GM12801 (cell line): ENCODE results near the gene PRAC2.

Source experiments
- TF ChIP-seq, protein P1 (sequence below): IDR thresholded peaks from one replicate; pipeline ENCODE4 v1.5.1; 2011; ENCODE audit warnings: control low read depth; ENCODE audit not compliant: insufficient read length; ENCODE audit errors: extremely low read depth

Gene PRAC2

DNA sequence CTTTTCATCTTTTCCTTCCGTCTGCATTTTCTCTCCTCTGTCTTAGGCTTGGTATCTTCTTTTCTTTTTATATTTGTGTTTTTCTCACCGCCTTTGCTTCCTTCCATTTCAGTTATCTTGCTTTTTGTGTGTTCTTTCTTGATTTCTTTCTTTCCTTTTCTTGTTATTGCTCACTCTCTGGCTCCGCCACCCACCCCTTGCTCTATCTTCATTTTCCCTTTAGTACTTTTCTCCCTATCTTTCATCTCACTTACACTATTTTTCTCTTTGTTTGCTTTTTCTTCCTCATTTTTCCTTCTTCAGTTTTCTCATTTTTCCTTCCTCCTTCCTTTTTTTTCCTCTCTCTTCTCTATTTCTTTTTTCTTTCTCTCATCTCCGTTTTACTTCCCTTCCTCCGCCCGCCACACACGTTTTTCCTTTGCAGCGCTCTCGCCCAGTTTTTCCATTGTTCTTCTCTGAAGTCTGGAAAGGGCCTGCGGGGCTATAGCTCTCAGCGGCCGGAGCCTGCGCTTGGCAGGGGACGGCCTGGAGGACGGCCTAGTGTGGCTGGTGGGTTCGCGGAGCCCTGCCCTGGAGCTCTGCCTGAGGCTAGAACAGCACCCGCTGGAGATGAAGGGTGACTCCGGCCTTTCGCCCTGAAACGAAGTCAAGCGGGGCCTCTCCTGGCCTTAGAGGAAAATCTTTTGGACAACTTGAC is 10.8 kb downstream of the PRAC2 start:
- TF ChIP-seq, protein P1, sequence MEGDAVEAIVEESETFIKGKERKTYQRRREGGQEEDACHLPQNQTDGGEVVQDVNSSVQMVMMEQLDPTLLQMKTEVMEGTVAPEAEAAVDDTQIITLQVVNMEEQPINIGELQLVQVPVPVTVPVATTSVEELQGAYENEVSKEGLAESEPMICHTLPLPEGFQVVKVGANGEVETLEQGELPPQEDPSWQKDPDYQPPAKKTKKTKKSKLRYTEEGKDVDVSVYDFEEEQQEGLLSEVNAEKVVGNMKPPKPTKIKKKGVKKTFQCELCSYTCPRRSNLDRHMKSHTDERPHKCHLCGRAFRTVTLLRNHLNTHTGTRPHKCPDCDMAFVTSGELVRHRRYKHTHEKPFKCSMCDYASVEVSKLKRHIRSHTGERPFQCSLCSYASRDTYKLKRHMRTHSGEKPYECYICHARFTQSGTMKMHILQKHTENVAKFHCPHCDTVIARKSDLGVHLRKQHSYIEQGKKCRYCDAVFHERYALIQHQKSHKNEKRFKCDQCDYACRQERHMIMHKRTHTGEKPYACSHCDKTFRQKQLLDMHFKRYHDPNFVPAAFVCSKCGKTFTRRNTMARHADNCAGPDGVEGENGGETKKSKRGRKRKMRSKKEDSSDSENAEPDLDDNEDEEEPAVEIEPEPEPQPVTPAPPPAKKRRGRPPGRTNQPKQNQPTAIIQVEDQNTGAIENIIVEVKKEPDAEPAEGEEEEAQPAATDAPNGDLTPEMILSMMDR, result no peak

DNA sequence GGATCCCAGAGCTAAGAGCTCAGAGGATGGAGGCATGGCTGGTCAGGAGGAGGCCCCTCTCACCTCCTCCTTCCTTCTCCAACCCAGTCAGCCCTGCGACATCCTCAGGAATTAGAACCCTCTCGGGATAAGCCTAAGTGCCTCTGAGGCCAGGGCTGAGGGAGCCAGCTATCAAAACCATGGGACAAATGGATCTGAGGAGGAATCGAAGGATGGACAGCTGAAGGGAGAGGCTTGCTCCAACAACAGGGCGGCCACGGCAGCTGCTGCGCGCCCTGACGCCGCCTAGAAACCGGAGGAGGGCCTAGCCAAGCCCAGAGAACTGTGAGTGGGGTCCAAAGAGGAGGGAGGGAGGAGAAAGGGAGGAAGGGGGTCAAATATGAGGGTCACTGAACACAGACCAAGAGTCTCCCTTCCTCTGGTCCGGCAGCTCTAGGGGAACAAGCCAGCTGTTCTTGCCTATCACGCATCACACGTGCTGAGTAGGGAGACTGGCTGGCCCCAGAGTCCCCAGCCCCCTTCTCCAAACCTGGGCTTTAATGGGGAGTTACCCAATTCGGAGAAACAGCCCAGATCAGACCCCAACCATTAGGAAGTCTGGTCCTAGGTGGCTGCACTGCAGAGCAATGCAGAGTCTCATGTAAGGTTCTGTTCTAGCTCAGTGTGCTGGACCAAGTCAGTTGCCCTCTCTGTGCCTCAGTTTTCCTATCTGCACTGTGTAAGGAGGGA is 11.5 kb downstream of the PRAC2 start:
- TF ChIP-seq, protein P1, result no peak

GRCh38 chr17:48735062-48735351 is 12.0 kb downstream of the PRAC2 start:
- TF ChIP-seq, protein P1, result no peak

GRCh38 chr17:48737330-48738043 is 14.5 kb downstream of the PRAC2 start:
- TF ChIP-seq, protein P1, result no peak

DNA sequence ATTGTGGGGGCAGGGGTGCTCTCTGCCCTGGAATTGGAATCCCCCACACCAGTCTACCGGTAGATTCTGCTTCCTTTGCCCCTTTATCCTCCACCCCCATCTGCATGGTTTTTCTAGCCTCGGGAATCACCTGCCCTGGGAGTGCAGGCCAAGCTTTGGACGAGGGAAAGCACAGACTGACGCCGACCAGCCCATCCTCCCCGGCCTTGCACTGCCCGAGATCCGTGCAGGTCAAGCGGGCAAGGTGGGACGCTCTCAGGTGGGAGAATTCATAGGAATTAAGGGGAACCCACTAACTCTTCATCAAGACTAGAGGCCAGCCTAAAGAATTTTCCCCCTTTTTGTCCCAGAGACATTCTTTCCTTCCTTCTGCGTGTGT is 15.4 kb downstream of the PRAC2 start:
- TF ChIP-seq, protein P1, result no peak

GRCh38 chr17:48738803-48739526 is 16.0 kb downstream of the PRAC2 start:
- TF ChIP-seq, protein P1, result no peak

DNA sequence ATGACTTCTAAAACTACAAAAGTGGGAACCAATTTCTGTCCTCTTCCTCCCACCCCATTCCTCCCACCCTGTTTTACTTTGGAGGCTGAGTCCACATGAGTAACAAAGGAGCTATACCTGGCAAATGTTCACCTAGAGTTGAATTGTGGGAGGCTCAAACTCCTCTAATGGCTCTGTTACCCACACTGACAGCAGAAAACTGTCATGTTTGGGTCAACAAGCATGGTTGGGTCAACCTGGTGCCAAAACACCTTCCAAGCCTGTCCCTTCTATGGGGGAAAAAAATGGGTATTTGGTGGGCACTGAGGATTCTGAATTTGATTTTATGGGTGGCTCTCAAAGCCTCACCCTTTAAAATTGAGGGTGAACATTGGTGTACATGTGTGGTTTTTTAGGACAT is 17.6 kb downstream of the PRAC2 start:
- TF ChIP-seq, protein P1, result no peak
